AG09309 (cell line): ENCODE measurements around the gene FBXW9.
A peak's percentile ranks its signal among the peaks of the same experiment; 100 is the strongest.
"Not testable (repeated sequence)": the region's sequence is repeated elsewhere in the genome, so short reads cannot be mapped to it uniquely, and the experiment has no call there.

Experiments used
- DNase-seq: peaks from one replicate; pipeline ENCODE4 v3.0.0-alpha.2; 2010; ENCODE audit warnings: low read depth
- H3K4me3 ChIP-seq: 2 replicates; pipeline ENCODE4 v1.5.1; 2011; ENCODE audit warnings: mild to moderate bottlenecking, low read depth, low read length, moderate library complexity; ENCODE audit not compliant: control insufficient read depth
- CTCF ChIP-seq: IDR thresholded peaks from 2 replicates; pipeline ENCODE4 v1.5.1; 2011; ENCODE audit warnings: mild to moderate bottlenecking, low read depth, low read length, inconsistent platforms; ENCODE audit not compliant: insufficient read depth, control insufficient read depth; ENCODE audit errors: missing control alignments

The FBXW9 gene

DNA sequence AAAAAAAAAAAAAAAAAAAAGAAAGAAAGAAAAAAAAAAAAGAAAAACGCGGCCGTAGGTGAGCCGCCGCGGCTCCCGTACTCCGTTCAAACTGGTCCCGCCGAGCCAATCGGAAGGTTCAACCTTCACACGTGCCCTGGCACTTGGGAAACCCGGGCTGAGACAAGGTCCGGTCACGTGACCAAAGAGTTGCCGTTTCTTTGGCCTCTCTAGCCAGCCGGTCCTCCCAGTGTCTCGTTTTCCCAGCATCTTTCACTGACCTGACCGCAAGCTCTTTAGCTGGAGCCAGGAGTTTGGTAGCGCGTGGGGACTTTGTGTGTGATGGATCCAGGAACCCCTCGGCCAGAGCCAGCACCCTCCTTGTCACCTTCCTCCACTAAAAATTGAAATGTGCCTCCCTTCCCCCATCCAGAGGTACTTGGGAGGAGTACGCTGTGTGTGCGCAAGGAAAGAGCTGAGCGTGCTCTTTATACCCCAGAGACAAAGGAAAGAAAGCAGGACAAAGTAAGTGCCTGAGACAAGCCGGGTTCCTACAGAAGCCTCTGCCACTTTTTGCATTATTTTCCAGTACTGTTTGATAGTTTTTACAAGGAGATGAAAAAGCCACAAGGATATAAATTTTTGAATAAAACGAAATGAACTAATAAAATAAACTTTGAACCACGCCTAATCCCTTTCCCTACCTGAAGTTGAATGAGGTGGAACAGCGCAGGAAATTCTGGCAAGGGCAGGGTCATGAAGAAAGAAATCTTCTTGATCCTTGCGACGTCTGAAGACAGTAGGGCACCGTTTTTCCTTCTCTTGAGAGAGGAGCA, 26.3 kb upstream of the FBXW9 start:
- DNase-seq, result peak; percentile 98
- H3K4me3 ChIP-seq, result peak overlapping the region; percentile 77
- no peak for TF ChIP-seq CTCF

GRCh38 chr19:12721656-12722565, 25.5 kb upstream of the FBXW9 start:
- peak overlapping the region; percentile 77 for H3K4me3 ChIP-seq
- DNase-seq, result no peak
- TF ChIP-seq CTCF, result no peak

GRCh38 chr19:12720851-12721655, 24.6 kb upstream of the FBXW9 start:
- peak overlapping the region; percentile 77 for H3K4me3 ChIP-seq
- no peak for DNase-seq
- TF ChIP-seq CTCF, result no peak

DNA sequence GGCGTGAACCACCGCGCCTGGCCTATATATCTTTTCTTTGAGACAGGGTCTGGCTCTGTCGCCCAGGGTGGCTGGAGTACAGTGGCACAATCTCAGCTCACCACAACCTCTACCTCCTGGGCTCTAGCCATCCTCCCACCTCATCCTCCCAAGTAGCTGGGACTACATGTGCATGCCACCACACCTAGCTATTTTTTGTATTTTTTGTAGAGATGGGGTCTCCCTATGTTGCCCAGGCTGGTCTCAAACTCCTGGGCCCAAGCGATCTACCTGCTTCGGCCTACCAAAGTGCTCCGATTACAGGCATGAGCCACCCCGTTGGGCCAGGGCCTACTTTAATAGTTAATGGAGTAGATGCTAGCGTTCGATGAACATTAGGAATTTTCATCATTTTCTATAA, 23.9 kb upstream of the FBXW9 start:
- H3K4me3 ChIP-seq, result peak overlapping the region; percentile 77
- no peak for TF ChIP-seq CTCF
- no peak for DNase-seq

DNA sequence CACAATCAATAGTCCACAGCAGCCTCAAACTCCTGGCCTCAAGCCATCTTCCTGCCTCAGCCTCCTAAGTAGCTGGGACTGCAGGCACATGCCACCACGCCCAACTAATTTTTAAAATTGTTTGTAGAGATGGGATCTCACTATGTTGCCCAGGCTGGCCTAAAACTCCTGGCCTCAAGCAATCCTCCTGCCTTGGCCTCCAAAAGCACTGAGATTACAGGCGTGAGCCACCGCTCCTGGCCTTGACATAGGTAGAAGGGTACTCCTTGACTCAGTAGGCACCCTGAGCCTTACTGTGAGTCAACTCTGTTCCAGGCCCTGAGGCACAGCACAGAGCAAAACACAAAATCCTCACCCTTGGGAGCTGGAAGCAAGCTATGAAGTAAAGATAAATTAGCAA, 19.5 kb upstream of the FBXW9 start:
- no peak for DNase-seq
- TF ChIP-seq CTCF, result no peak
- H3K4me3 ChIP-seq, result no peak overlapping the region

- no peak for DNase-seq
- no peak for TF ChIP-seq CTCF
- no peak overlapping the region for H3K4me3 ChIP-seq
These were observed 18.7 kb upstream of the FBXW9 start for GRCh38 chr19:12715102-12715501.

- H3K4me3 ChIP-seq, DNase-seq: not testable (repeated sequence)
These were observed 16.9 kb upstream of the FBXW9 start for GRCh38 chr19:12713304-12713703.

- not testable (repeated sequence) for H3K4me3 ChIP-seq, DNase-seq
These were observed 15.6 kb upstream of the FBXW9 start for GRCh38 chr19:12712077-12712476.
